ENCODE measurements around the gene TMEM35B.

The TMEM35B gene

GRCh38 chr1:34976384-34977209, 8.6 kb downstream of the TMEM35B start:
- peaks cover 13% of the 10 kb centered on the region for H3K4me1 ChIP-seq (ENCODE audit: insufficient read depth, low read length, poor library complexity, severe bottlenecking)
- H3K79me2 ChIP-seq (ENCODE audit: insufficient read depth, low read length), result peaks cover under 1% of the 10 kb centered on the region; the same call in 1 of the 2 replicates
- no peak overlapping the region for H3K4me3 ChIP-seq (ENCODE audit: low read length, poor library complexity, severe bottlenecking)
- no peaks in the 10 kb centered on the region for H3F3A ChIP-seq (ENCODE audit: low read depth)
- H3K27me3 ChIP-seq (ENCODE audit: insufficient read depth, low read length, poor library complexity, severe bottlenecking), result no peaks in the 10 kb centered on the region
- no peaks in the 10 kb centered on the region for H3K36me3 ChIP-seq (ENCODE audit: insufficient read depth, low read length)
- H3K4me2 ChIP-seq (ENCODE audit: low read depth, low read length, poor library complexity, severe bottlenecking), result no peak overlapping the region
- no peaks in the 10 kb centered on the region for H3K9me3 ChIP-seq (ENCODE audit: insufficient read depth, low read depth, low read length)
- no peak for TF ChIP-seq CTCF (conservative IDR thresholded peaks at IDR 0.05; ENCODE audit: low read length)
- no peak for TF ChIP-seq EZH2phosphoT487 (IDR thresholded peaks at IDR 0.05; ENCODE audit: borderline replicate concordance)
- H3K9me2 ChIP-seq (replicated peaks; ENCODE audit: low read depth, low read length), result no peaks in the 10 kb centered on the region
- H3K9ac ChIP-seq (ENCODE audit: low read depth, low read length, poor library complexity, severe bottlenecking), result no peak overlapping the region
- no peaks in the 10 kb centered on the region for H4K20me1 ChIP-seq (ENCODE audit: insufficient read depth, low read length, poor library complexity, severe bottlenecking)
- no peak overlapping the region for H2AFZ ChIP-seq (ENCODE audit: low read length)

GRCh38 chr1:34975771-34976170, 9.4 kb downstream of the TMEM35B start:
- no peak overlapping the region for H3K4me2 ChIP-seq (ENCODE audit: low read depth, low read length, poor library complexity, severe bottlenecking)
- TF ChIP-seq EZH2phosphoT487 (IDR thresholded peaks at IDR 0.05; ENCODE audit: borderline replicate concordance), result no peak
- no peak for TF ChIP-seq CTCF (conservative IDR thresholded peaks at IDR 0.05; ENCODE audit: low read length)
- H3K36me3 ChIP-seq (ENCODE audit: insufficient read depth, low read length), result no peaks in the 10 kb centered on the region
- no peak overlapping the region for H3K9ac ChIP-seq (ENCODE audit: low read depth, low read length, poor library complexity, severe bottlenecking)
- H3K27me3 ChIP-seq (ENCODE audit: insufficient read depth, low read length, poor library complexity, severe bottlenecking), result no peaks in the 10 kb centered on the region
- no peaks in the 10 kb centered on the region for H3K9me2 ChIP-seq (replicated peaks; ENCODE audit: low read depth, low read length)
- H3K4me1 ChIP-seq (ENCODE audit: insufficient read depth, low read length, poor library complexity, severe bottlenecking), result peaks cover 13% of the 10 kb centered on the region
- no peaks in the 10 kb centered on the region for H3K79me2 ChIP-seq (ENCODE audit: insufficient read depth, low read length)
- H2AFZ ChIP-seq (ENCODE audit: low read length), result no peak overlapping the region
- no peaks in the 10 kb centered on the region for H4K20me1 ChIP-seq (ENCODE audit: insufficient read depth, low read length, poor library complexity, severe bottlenecking)
- no peak overlapping the region for H3K4me3 ChIP-seq (ENCODE audit: low read length, poor library complexity, severe bottlenecking)
- no peaks in the 10 kb centered on the region for H3K9me3 ChIP-seq (ENCODE audit: insufficient read depth, low read depth, low read length)
- H3F3A ChIP-seq (ENCODE audit: low read depth), result no peaks in the 10 kb centered on the region

DNA sequence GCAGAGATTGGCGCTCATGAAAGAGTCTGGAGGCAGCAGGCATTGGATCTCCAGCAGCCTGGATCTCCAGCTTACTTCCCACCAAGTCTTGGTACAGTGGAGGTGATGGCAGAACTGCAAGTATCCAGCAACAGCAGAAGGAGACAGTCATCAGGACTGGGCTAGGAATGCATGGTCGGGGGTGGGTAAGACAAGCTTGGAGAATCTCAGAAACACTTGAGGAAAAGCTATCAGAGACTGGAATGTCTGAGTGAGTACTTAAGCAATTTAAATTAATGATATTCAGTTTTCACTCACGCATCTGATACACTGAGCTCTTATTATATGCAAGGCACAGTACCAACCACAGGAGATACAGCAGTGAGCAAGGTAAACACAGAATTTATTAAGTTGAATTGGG, 9.8 kb downstream of the TMEM35B start:
- H3K9ac ChIP-seq (ENCODE audit: low read depth, low read length, poor library complexity, severe bottlenecking), result no peak overlapping the region
- H3K4me1 ChIP-seq (ENCODE audit: insufficient read depth, low read length, poor library complexity, severe bottlenecking), result peaks cover 13% of the 10 kb centered on the region
- H2AFZ ChIP-seq (ENCODE audit: low read length), result no peak overlapping the region
- no peak overlapping the region for H3K4me3 ChIP-seq (ENCODE audit: low read length, poor library complexity, severe bottlenecking)
- no peaks in the 10 kb centered on the region for H3K27me3 ChIP-seq (ENCODE audit: insufficient read depth, low read length, poor library complexity, severe bottlenecking)
- H3K4me2 ChIP-seq (ENCODE audit: low read depth, low read length, poor library complexity, severe bottlenecking), result no peak overlapping the region
- H4K20me1 ChIP-seq (ENCODE audit: insufficient read depth, low read length, poor library complexity, severe bottlenecking), result no peaks in the 10 kb centered on the region
- TF ChIP-seq EZH2phosphoT487 (IDR thresholded peaks at IDR 0.05; ENCODE audit: borderline replicate concordance), result no peak
- no peak for TF ChIP-seq CTCF (conservative IDR thresholded peaks at IDR 0.05; ENCODE audit: low read length)
- no peaks in the 10 kb centered on the region for H3K36me3 ChIP-seq (ENCODE audit: insufficient read depth, low read length)
- H3K79me2 ChIP-seq (ENCODE audit: insufficient read depth, low read length), result no peaks in the 10 kb centered on the region
- H3K9me2 ChIP-seq (replicated peaks; ENCODE audit: low read depth, low read length), result no peaks in the 10 kb centered on the region
- H3K9me3 ChIP-seq (ENCODE audit: insufficient read depth, low read depth, low read length), result no peaks in the 10 kb centered on the region
- H3F3A ChIP-seq (ENCODE audit: low read depth), result no peaks in the 10 kb centered on the region

All from Loucy (cell line).